Vagina (tissue), 2 donors: ENCODE results near the gene CARD18.

ENCODE experiments used
- POLR2A ChIP-seq, 2 donors: fragments of 450-650 bp; IDR thresholded peaks; one replicate each; pipeline ENCODE4 v1.6.1; 2017; ENCODE audit warnings: antibody characterized with exemption in 2 of 2, mild to moderate bottlenecking in 2 of 2, moderate library complexity in 2 of 2
- POLR2AphosphoS5 ChIP-seq, 2 donors: sonication (generic); formaldehyde crosslinking; IDR thresholded peaks; one replicate each; pipeline ENCODE4 v1.9.0; 2017; ENCODE audit warnings: antibody characterized with exemption in 2 of 2, mild to moderate bottlenecking in 2 of 2, low read depth in 1 of 2; ENCODE audit not compliant: insufficient read depth in 1 of 2
- TF ChIP-seq, protein P1 (sequence below), 3 experiments: fragments of 450-650 bp in 2 of 3; fragments of 200-600 bp in 1 of 3; sonication (generic) in 1 of 3; IDR thresholded peaks; one replicate each; pipeline ENCODE4 v1.5.1; 2017 to 2019; ENCODE audit warnings: antibody characterized with exemption in 3 of 3, mild to moderate bottlenecking in 2 of 3, moderate library complexity in 2 of 3

DNA sequence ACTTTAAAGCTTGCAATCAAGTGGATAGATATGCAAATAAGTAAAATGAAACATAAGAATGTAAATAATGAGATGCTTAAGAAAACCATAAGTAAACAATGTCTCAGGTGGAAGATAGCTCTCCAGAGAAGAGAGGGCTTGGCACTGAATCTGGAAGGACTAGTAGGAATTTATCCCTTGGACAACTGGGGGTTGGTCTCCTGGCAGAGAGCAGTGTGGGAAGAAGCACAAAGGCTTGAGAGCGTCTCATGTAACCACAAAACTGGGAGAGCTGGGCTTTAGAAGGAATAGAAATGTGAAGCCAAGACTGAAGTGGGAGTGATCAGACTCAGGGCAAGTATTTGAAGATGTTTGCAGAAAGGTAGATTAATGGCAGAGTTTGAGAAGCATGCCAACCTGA is 31.3 kb downstream of the CARD18 start:
- TF ChIP-seq, protein P1, sequence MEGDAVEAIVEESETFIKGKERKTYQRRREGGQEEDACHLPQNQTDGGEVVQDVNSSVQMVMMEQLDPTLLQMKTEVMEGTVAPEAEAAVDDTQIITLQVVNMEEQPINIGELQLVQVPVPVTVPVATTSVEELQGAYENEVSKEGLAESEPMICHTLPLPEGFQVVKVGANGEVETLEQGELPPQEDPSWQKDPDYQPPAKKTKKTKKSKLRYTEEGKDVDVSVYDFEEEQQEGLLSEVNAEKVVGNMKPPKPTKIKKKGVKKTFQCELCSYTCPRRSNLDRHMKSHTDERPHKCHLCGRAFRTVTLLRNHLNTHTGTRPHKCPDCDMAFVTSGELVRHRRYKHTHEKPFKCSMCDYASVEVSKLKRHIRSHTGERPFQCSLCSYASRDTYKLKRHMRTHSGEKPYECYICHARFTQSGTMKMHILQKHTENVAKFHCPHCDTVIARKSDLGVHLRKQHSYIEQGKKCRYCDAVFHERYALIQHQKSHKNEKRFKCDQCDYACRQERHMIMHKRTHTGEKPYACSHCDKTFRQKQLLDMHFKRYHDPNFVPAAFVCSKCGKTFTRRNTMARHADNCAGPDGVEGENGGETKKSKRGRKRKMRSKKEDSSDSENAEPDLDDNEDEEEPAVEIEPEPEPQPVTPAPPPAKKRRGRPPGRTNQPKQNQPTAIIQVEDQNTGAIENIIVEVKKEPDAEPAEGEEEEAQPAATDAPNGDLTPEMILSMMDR (IDR thresholded peaks at IDR 0.05) = no peak
- TF ChIP-seq POLR2A (IDR thresholded peaks at IDR 0.05) (no peak), POLR2AphosphoS5 (IDR thresholded peaks at IDR 0.05; ENCODE audit: insufficient read depth in 1 of 2, low read depth in 1 of 2) (no peak)
